Measurements from ENCODE around the gene DPP7.

The DPP7 gene

GRCh38 chr9:137149942-137150616, 35.5 kb upstream of the DPP7 start:
- no peak for DNase-seq (ENCODE audit: low read depth in 1 of 2, low spot score in 1 of 2)
- Histone ChIP-seq H3K27me3 (ENCODE audit: insufficient read depth, poor library complexity, severe bottlenecking) (no peaks in the 10 kb centered on the region), H3K4me3 (replicated peaks; ENCODE audit: insufficient read depth, low read length) (no peak overlapping the region), H3K27ac (replicated peaks) (no peak overlapping the region)
- no peak for TF ChIP-seq POLR2AphosphoS5 (IDR thresholded peaks at IDR 0.05; ENCODE audit: low read depth)
- TF ChIP-seq REST (IDR thresholded peaks at IDR 0.05; ENCODE audit: insufficient replicate concordance, low read depth): no peak
- no peak for TF ChIP-seq GABPA (IDR thresholded peaks at IDR 0.05; ENCODE audit: low read depth)
- TF ChIP-seq SPI1 (IDR thresholded peaks at IDR 0.05; ENCODE audit: borderline replicate concordance, low read depth): no peak
- no peak for TF ChIP-seq CTCF (IDR thresholded peaks at IDR 0.05; ENCODE audit: insufficient read depth, low read length)

DNA sequence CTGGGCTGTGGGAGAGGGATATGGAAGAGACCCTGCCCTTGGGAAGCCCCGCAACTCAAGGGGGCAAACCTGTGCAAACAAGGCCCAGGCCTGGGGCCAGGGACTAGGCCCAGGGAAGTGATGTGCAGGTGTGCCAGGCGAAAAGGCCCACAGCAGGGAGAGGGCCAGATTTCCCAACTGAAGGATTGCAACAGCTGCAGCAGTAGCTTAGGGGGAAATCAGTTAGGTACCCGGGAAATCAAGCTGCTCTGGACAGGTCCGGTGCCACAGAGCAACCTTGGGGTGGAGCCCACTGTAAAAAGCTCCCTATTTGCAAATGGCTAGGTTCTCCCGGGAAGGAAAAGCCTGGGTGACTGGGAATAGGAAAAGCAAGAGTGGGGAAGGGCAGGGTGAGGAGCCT, 34.8 kb upstream of the DPP7 start:
- H3K4me3 ChIP-seq (replicated peaks; ENCODE audit: insufficient read depth, low read length): no peak overlapping the region
- no peak for DNase-seq (ENCODE audit: low read depth in 1 of 2, low spot score in 1 of 2)
- no peak overlapping the region for H3K27ac ChIP-seq (replicated peaks)
- H3K27me3 ChIP-seq (ENCODE audit: insufficient read depth, poor library complexity, severe bottlenecking): no peaks in the 10 kb centered on the region
- no peak for TF ChIP-seq SPI1 (IDR thresholded peaks at IDR 0.05; ENCODE audit: borderline replicate concordance, low read depth)
- TF ChIP-seq REST (IDR thresholded peaks at IDR 0.05; ENCODE audit: insufficient replicate concordance, low read depth): no peak
- TF ChIP-seq POLR2AphosphoS5 (IDR thresholded peaks at IDR 0.05; ENCODE audit: low read depth): no peak
- TF ChIP-seq GABPA (IDR thresholded peaks at IDR 0.05; ENCODE audit: low read depth): no peak
- no peak for TF ChIP-seq CTCF (IDR thresholded peaks at IDR 0.05; ENCODE audit: insufficient read depth, low read length)

DNA sequence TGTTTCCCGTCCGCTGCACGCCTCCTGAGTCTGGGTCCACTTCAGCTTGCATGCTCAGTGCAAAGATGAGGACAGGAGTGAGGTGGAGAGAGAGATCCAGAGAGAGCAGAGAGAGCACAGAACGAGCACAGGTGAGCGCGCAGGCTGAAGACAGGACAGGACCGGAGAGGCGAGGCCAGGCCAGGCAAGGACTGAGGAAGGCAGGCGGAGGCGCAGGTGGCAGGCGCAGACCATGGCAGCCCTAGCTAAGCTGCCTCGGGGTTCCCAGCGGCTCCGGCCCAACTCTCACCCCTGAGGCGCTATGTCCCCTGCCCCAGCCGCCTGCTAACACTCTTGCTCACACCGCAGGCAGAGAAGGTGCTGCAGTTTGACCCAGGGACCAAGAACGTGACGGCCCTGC, 34.1 kb upstream of the DPP7 start:
- Histone ChIP-seq H3K27ac (replicated peaks) (no peak overlapping the region), H3K4me3 (replicated peaks; ENCODE audit: insufficient read depth, low read length) (no peak overlapping the region), H3K27me3 (ENCODE audit: insufficient read depth, poor library complexity, severe bottlenecking) (no peaks in the 10 kb centered on the region)
- DNase-seq (ENCODE audit: low read depth in 1 of 2, low spot score in 1 of 2): no peak
- TF ChIP-seq SPI1 (IDR thresholded peaks at IDR 0.05; ENCODE audit: borderline replicate concordance, low read depth) (no peak), CTCF (IDR thresholded peaks at IDR 0.05; ENCODE audit: insufficient read depth, low read length) (no peak), GABPA (IDR thresholded peaks at IDR 0.05; ENCODE audit: low read depth) (no peak), REST (IDR thresholded peaks at IDR 0.05; ENCODE audit: insufficient replicate concordance, low read depth) (no peak), POLR2AphosphoS5 (IDR thresholded peaks at IDR 0.05; ENCODE audit: low read depth) (no peak)

Measured in HL-60 (cell line).